GM18511 (cell line): ENCODE results near the gene CELF4.
A peak's percentile ranks its signal among the peaks of the same experiment; 100 is the strongest.

ENCODE experiments used
- ATAC-seq: cut with Tn5 transposase; IDR thresholded peaks from one replicate; pipeline ENCODE4 v1.9.1; 2021; ENCODE audit warnings: mild to moderate bottlenecking, moderate library complexity; ENCODE audit not compliant: unreplicated experiment

CELF4 gene

GRCh38 chr18:37330173-37330572 is 235.4 kb downstream of the CELF4 start:
- ATAC-seq = no peak

- ATAC-seq = no peak
Measured at GRCh38 chr18:37328946-37329719, 236.5 kb downstream of the CELF4 start.

- ATAC-seq = no peak
Measured at GRCh38 chr18:37327063-37327577, 238.5 kb downstream of the CELF4 start.

GRCh38 chr18:37322492-37323035 is 243.0 kb downstream of the CELF4 start:
- peak; percentile 76 for ATAC-seq

GRCh38 chr18:37321582-37322491 is 243.8 kb downstream of the CELF4 start:
- ATAC-seq = no peak

GRCh38 chr18:37320317-37320716 is 245.3 kb downstream of the CELF4 start:
- no peak for ATAC-seq

- ATAC-seq = no peak
Measured at GRCh38 chr18:37318360-37319355, 246.9 kb downstream of the CELF4 start.

GRCh38 chr18:37317486-37317885 is 248.1 kb downstream of the CELF4 start:
- no peak for ATAC-seq

GRCh38 chr18:37316468-37316867 is 249.1 kb downstream of the CELF4 start:
- ATAC-seq = no peak

GRCh38 chr18:37315935-37316334 is 249.7 kb downstream of the CELF4 start:
- ATAC-seq = no peak

- ATAC-seq = no peak
Measured at GRCh38 chr18:37314534-37314933, 251.1 kb downstream of the CELF4 start.

- no peak for ATAC-seq
Measured at GRCh38 chr18:37313624-37314023, 252.0 kb downstream of the CELF4 start.

GRCh38 chr18:37309861-37310260 is 255.7 kb downstream of the CELF4 start:
- ATAC-seq = no peak

GRCh38 chr18:37309059-37309458 is 256.5 kb downstream of the CELF4 start:
- ATAC-seq = no peak

- ATAC-seq = no peak
Measured at GRCh38 chr18:37307181-37307580, 258.4 kb downstream of the CELF4 start.

GRCh38 chr18:37306432-37306831 is 259.2 kb downstream of the CELF4 start:
- no peak for ATAC-seq

GRCh38 chr18:37305066-37305465 is 260.5 kb downstream of the CELF4 start:
- no peak for ATAC-seq

GRCh38 chr18:37304012-37304680 is 261.5 kb downstream of the CELF4 start:
- no peak for ATAC-seq

- no peak for ATAC-seq
Measured at GRCh38 chr18:37303009-37303408, 262.6 kb downstream of the CELF4 start.

- no peak for ATAC-seq
Measured at GRCh38 chr18:37302519-37302918, 263.1 kb downstream of the CELF4 start.
